ENCODE measurements around the gene ZNF865. TPM values are rescaled to one million over a fixed set of nuclear protein-coding genes. Genes with fewer than 3 reads are reported as not detected.

Gene ZNF865
- total and polyA plus RNA-seq, 2 donors (not counting 3 experiments of a cell fraction or from before 2014, with no cell fraction given), result 4.0 to 10.1 TPM

DNA sequence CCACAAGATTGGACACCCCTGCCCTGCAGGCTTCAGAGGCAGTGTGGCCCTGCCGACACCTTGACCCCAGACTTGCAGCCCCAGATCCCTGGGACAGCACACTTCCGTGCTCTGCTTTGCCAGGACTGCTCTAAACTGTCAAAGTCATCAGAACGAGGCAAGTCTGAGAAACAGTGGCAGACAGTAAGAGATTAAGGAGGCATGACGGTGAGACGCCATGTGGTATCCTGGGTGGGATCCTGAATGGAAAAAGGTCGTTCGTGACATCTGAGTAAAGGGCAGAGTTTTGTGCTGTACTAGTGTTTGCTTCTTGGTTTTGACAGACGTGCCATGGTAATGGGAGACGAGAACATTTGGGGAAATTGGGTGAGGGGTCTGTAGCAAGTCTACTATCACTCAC is 38.6 kb upstream of the ZNF865 start:
- Histone ChIP-seq H3K36me3 (ENCODE audit: control insufficient read depth in 2 of 2, extremely low read depth in 1 of 2, insufficient read depth in 2 of 2, low read length in 2 of 2) (no peaks in the 10 kb centered on the region), H3K4me2 (ENCODE audit: insufficient read depth, low read length) (no peak overlapping the region), H3K27me3 (ENCODE audit: control insufficient read depth in 2 of 2, insufficient read depth in 2 of 2, low read length in 2 of 2) (peaks cover 0 to 2% of the 10 kb centered on the region in 2 experiments), H3K4me1 (ENCODE audit: control insufficient read depth, extremely low read depth, insufficient read depth, low read length) (no peaks in the 10 kb centered on the region), H3K9ac (replicated peaks; ENCODE audit: extremely low read depth, insufficient read depth, low read length) (no peak overlapping the region), H3K79me2 (ENCODE audit: control insufficient read depth, insufficient read depth, low read length) (no peaks in the 10 kb centered on the region), H3K27ac (ENCODE audit: insufficient read depth, low read depth, low read length) (no peak overlapping the region), H2AFZ (ENCODE audit: low read depth, low read length) (no peak overlapping the region), H3K9me1 (replicated peaks; ENCODE audit: control insufficient read depth, extremely low read depth, insufficient read depth, low read length) (no peaks in the 10 kb centered on the region), H4K20me1 (replicated peaks; ENCODE audit: control insufficient read depth, extremely low read depth, insufficient read depth, low read length) (no peaks in the 10 kb centered on the region), H3K9me3 (replicated peaks; ENCODE audit: control insufficient read depth, insufficient read depth, low read length) (no peaks in the 10 kb centered on the region), H3K4me3 (replicated peaks in 1 of 3; ENCODE audit: insufficient read depth in 1 of 3, low read depth in 1 of 3, low read length in 3 of 3) (no peak overlapping the region)
- BruUV-seq (replicated peaks), result no TSS peak
- TF ChIP-seq, protein P1, sequence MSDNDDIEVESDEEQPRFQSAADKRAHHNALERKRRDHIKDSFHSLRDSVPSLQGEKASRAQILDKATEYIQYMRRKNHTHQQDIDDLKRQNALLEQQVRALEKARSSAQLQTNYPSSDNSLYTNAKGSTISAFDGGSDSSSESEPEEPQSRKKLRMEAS (IDR thresholded peaks at IDR 0.05; ENCODE audit: insufficient read depth, insufficient read length), result no peak
- TF ChIP-seq FOS (IDR thresholded peaks at IDR 0.05; ENCODE audit: borderline replicate concordance, insufficient read depth, low read length) (no peak), MYC (IDR thresholded peaks at IDR 0.05; ENCODE audit: low read depth, low read length) (no peak), POLR2A (IDR thresholded peaks at IDR 0.05; ENCODE audit: low read depth, low read length) (no peak), JUN (IDR thresholded peaks at IDR 0.05; ENCODE audit: borderline replicate concordance, insufficient read depth, insufficient read length, low read depth) (no peak), GATA2 (IDR thresholded peaks at IDR 0.05; ENCODE audit: insufficient read depth, insufficient read length, low read depth, low read length) (no peak), EZH2 (IDR thresholded peaks at IDR 0.05; ENCODE audit: borderline replicate concordance, low read depth, low read length, severe bottlenecking) (no peak), POLR2AphosphoS5 (IDR thresholded peaks at IDR 0.05; ENCODE audit: insufficient read depth, low read depth, low read length) (no peak)
- TF ChIP-seq, protein P2, sequence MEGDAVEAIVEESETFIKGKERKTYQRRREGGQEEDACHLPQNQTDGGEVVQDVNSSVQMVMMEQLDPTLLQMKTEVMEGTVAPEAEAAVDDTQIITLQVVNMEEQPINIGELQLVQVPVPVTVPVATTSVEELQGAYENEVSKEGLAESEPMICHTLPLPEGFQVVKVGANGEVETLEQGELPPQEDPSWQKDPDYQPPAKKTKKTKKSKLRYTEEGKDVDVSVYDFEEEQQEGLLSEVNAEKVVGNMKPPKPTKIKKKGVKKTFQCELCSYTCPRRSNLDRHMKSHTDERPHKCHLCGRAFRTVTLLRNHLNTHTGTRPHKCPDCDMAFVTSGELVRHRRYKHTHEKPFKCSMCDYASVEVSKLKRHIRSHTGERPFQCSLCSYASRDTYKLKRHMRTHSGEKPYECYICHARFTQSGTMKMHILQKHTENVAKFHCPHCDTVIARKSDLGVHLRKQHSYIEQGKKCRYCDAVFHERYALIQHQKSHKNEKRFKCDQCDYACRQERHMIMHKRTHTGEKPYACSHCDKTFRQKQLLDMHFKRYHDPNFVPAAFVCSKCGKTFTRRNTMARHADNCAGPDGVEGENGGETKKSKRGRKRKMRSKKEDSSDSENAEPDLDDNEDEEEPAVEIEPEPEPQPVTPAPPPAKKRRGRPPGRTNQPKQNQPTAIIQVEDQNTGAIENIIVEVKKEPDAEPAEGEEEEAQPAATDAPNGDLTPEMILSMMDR (IDR thresholded peaks at IDR 0.05; ENCODE audit: extremely low read depth in 1 of 2, insufficient read depth in 1 of 2, low read depth in 1 of 2, low read length in 2 of 2), result no peak
- dilution Hi-C loops (cut with MboI; ENCODE audit: extremely low pct_ligation_motif_present, low sequenced_read_pairs) (no loop called here), intact Hi-C loops (cut with micrococcal nuclease) (no loop called here)
- FAIRE-seq (no peak), DNase-seq (ENCODE audit: low read depth, low spot score) (no peak)
- ChIA-PET POLR2A (no interaction called here), CTCF (no interaction called here)
